IMR-90 (cell line): ENCODE measurements around the gene MAML3. TPM values are rescaled to one million over a fixed set of nuclear protein-coding genes. Genes with fewer than 3 reads are reported as not detected.

Source experiments
- ATAC-seq: fragments of 200-7000 bp; cut with Tn5 transposase; 2 replicates; pipeline ENCODE4 v1.9.1; 2020; ENCODE audit warnings: low read depth, mild to moderate bottlenecking, moderate library complexity
- BruUV-seq: library from RNA; stranded (reverse); fragments of 400-500 nt; replicated peaks from 2 replicates; lab custom pipeline; 2021; lab: Mats Ljungman, UMichigan
- CTCF ChIA-PET: fragments of 300-600 bp; formaldehyde crosslinking; extraction: SDS; loops from one replicate; lab custom pipeline; 2021; ENCODE audit warnings: antibody characterized with exemption; lab: Yijun Ruan, JAX
- POLR2A ChIA-PET: fragments of 300-600 bp; sonication (Branson Sonifier 250); formaldehyde crosslinking; loops from one replicate; lab custom pipeline; 2022; ENCODE audit warnings: antibody characterized with exemption; ENCODE audit not compliant: unreplicated experiment; lab: Charles Lee
- DNase-seq: peaks from one replicate; pipeline ENCODE4 v3.0.0; 2013
- H2AFZ ChIP-seq: replicated peaks from 2 replicates; pipeline ENCODE3; 2013; ENCODE audit warnings: low read length, mild to moderate bottlenecking; ENCODE audit not compliant: poor library complexity
- H2AK5ac ChIP-seq: 2 replicates; pipeline ENCODE4 v1.6.1; 2013; ENCODE audit warnings: low read depth, low read length, inconsistent platforms
- H2AK9ac ChIP-seq: replicated peaks from 2 replicates; pipeline ENCODE3; 2013; ENCODE audit warnings: mild to moderate bottlenecking, low read depth, low read length, moderate library complexity; ENCODE audit not compliant: poor library complexity
- H2BK120ac ChIP-seq: 2 replicates; pipeline ENCODE4 v1.6.1; 2013; ENCODE audit warnings: low read depth, low read length, inconsistent platforms
- H2BK15ac ChIP-seq: 3 replicates; pipeline ENCODE4 v1.6.1; 2013; ENCODE audit warnings: low read depth, low read length, inconsistent platforms
- H2BK20ac ChIP-seq: 2 replicates; pipeline ENCODE4 v1.6.1; 2013; ENCODE audit warnings: low read depth, mild to moderate bottlenecking, inconsistent platforms, low read length, moderate library complexity
- H2BK5ac ChIP-seq: 2 replicates; pipeline ENCODE4 v1.6.1; 2013; ENCODE audit warnings: mild to moderate bottlenecking, low read depth, low read length, inconsistent platforms; ENCODE audit not compliant: poor library complexity, severe bottlenecking
- H3K14ac ChIP-seq: replicated peaks from 2 replicates; pipeline ENCODE4 v1.6.1; 2013; ENCODE audit warnings: low read depth, low read length, inconsistent platforms
- H3K18ac ChIP-seq: 2 replicates; pipeline ENCODE4 v1.6.1; 2013; ENCODE audit warnings: low read depth, low read length, control low read depth
- H3K23ac ChIP-seq: 2 replicates; pipeline ENCODE4 v1.6.1; 2013; ENCODE audit warnings: low read depth, low read length, inconsistent platforms
- H3K27ac ChIP-seq: 2 replicates; pipeline ENCODE4 v1.5.1; 2013; ENCODE audit warnings: mild to moderate bottlenecking, control low read depth, low read length; ENCODE audit not compliant: insufficient read depth
- H3K27me3 ChIP-seq: 2 replicates; pipeline ENCODE4 v1.6.1; 2013; ENCODE audit warnings: low read length; ENCODE audit not compliant: control insufficient read depth, insufficient read depth
- H3K36me3 ChIP-seq: 2 replicates; pipeline ENCODE4 v1.6.1; 2013; ENCODE audit warnings: low read length, mixed read lengths; ENCODE audit not compliant: control insufficient read depth, insufficient read depth
- H3K4ac ChIP-seq: 2 replicates; pipeline ENCODE4 v1.6.1; 2013; ENCODE audit warnings: low read depth, low read length, inconsistent platforms
- H3K4me1 ChIP-seq: 2 replicates; pipeline ENCODE4 v1.6.1; 2013; ENCODE audit warnings: low read length, mixed read lengths; ENCODE audit not compliant: control insufficient read depth, insufficient read depth
- H3K4me2 ChIP-seq: 2 replicates; pipeline ENCODE4 v1.6.1; 2013; ENCODE audit warnings: low read depth, mild to moderate bottlenecking, control low read depth, low read length, moderate library complexity
- H3K4me3 ChIP-seq: 2 replicates; pipeline ENCODE4 v1.5.1; 2013; ENCODE audit warnings: low read depth, mild to moderate bottlenecking, control low read depth, low read length, moderate library complexity; ENCODE audit not compliant: insufficient read depth
- H3K56ac ChIP-seq: 2 replicates; pipeline ENCODE4 v1.6.1; 2013; ENCODE audit warnings: low read length, inconsistent platforms; ENCODE audit not compliant: insufficient read depth; ENCODE audit errors: extremely low read depth
- H3K79me1 ChIP-seq, 2 experiments: 2 replicates each; pipeline ENCODE4 v1.6.1; 2013; ENCODE audit warnings: low read length in 2 of 2, inconsistent platforms in 1 of 2, low read depth in 1 of 2
- H3K9ac ChIP-seq: 2 replicates; pipeline ENCODE4 v1.6.1; 2013; ENCODE audit warnings: low read depth, low read length, control low read depth
- H3K9me1 ChIP-seq: 2 replicates; pipeline ENCODE4 v1.6.1; 2013; ENCODE audit warnings: low read length, inconsistent platforms; ENCODE audit not compliant: insufficient read depth
- H3K9me3 ChIP-seq: 2 replicates; pipeline ENCODE4 v1.6.1; 2013; ENCODE audit warnings: low read length; ENCODE audit not compliant: control insufficient read depth, insufficient read depth
- H4K20me1 ChIP-seq: 2 replicates; pipeline ENCODE4 v1.6.1; 2013; ENCODE audit warnings: low read length, inconsistent platforms; ENCODE audit not compliant: insufficient read depth
- H4K5ac ChIP-seq: 2 replicates; pipeline ENCODE4 v1.6.1; 2013; ENCODE audit warnings: mild to moderate bottlenecking, low read depth, low read length, control low read depth
- H4K8ac ChIP-seq, 2 experiments: 2 replicates each; pipeline ENCODE4 v1.6.1; 2013; ENCODE audit warnings: low read depth in 2 of 2, low read length in 2 of 2, control low read depth in 1 of 2, inconsistent platforms in 1 of 2
- H4K91ac ChIP-seq: 2 replicates; pipeline ENCODE4 v1.6.1; 2013; ENCODE audit warnings: low read depth, low read length, inconsistent platforms; ENCODE audit not compliant: insufficient read depth
- CHD1 ChIP-seq: IDR thresholded peaks from 2 replicates; pipeline ENCODE4 v1.6.1; 2012; ENCODE audit warnings: low read depth, low read length, improper control_type of control experiment
- FOS ChIP-seq: fragments of 150-350 bp; IDR thresholded peaks from 2 replicates; pipeline ENCODE4 v1.6.1; 2016; ENCODE audit warnings: low read depth, low read length
- MXI1 ChIP-seq: IDR thresholded peaks from 2 replicates; pipeline ENCODE4 v1.6.1; 2012; ENCODE audit warnings: low read depth, mild to moderate bottlenecking, low read length, moderate library complexity, borderline replicate concordance
- RFX5 ChIP-seq: IDR thresholded peaks from 2 replicates; pipeline ENCODE4 v1.8.0; 2012; ENCODE audit warnings: low read depth, mild to moderate bottlenecking, low read length, moderate library complexity
- WGBS, 2 experiments: methylation state at CpG; one replicate each; pipeline versions ENCODE4 v1.1.5 to v1.1.7; 2013; ENCODE audit warnings: missing lambda C conversion rate in 2 of 2; ENCODE audit not compliant: insufficient read length in 1 of 2; ENCODE audit errors: extremely low coverage in 2 of 2; 5-methylcytosine and 5-hydroxymethylcytosine counted together
- dilution Hi-C: fragments of 300-500 bp; cut with HindIII; formaldehyde crosslinking; loops from one replicate; pipeline ENCODE4 v1.14.3; 2018; ENCODE audit warnings: low sequenced_read_pairs; ENCODE audit not compliant: unreplicated experiment
- in situ Hi-C: fragments of 300-500 bp; cut with MboI; formaldehyde crosslinking; loops from 3 replicates; pipeline ENCODE4 v1.14.3; 2019; ENCODE audit warnings: low sequenced_read_pairs, inconsistent platforms, mixed read lengths
- intact Hi-C: fragments of 100-400 bp; cut with micrococcal nuclease; formaldehyde crosslinking; loops from 2 replicates; pipeline ENCODE4 v1.10.0; 2022
- polyA plus RNA-seq, 3 experiments: library from polyadenylated mRNA; depleted of rRNA; stranded (reverse); fragments of >200 nt; gene quantifications; 2 replicates each; pipeline ENCODE4 v1.2.3, GENCODE V29; 2012; ENCODE audit warnings: low replicate concordance in 1 of 3
- total RNA-seq: library from RNA; depleted of rRNA; stranded (reverse); fragments of >200 nt; gene quantifications from 2 replicates; pipeline ENCODE4 v1.2.3, GENCODE V29; 2012
- TF ChIP-seq, protein P1 (sequence below): conservative IDR thresholded peaks from 2 replicates; pipeline ENCODE4 v1.5.1; 2012; ENCODE audit warnings: mild to moderate bottlenecking, low read depth, low read length, improper control_type of control experiment
- TF ChIP-seq, protein P2 (sequence below): fragments of 150-350 bp; IDR thresholded peaks from 2 replicates; pipeline ENCODE4 v1.6.1; 2016; ENCODE audit warnings: low read depth, mild to moderate bottlenecking, low read length, moderate library complexity, borderline replicate concordance

Gene MAML3
- total and polyA plus RNA-seq, 2 of the 4 experiments (the other 2 are of a cell fraction): 0.90 to 1.7 TPM

DNA sequence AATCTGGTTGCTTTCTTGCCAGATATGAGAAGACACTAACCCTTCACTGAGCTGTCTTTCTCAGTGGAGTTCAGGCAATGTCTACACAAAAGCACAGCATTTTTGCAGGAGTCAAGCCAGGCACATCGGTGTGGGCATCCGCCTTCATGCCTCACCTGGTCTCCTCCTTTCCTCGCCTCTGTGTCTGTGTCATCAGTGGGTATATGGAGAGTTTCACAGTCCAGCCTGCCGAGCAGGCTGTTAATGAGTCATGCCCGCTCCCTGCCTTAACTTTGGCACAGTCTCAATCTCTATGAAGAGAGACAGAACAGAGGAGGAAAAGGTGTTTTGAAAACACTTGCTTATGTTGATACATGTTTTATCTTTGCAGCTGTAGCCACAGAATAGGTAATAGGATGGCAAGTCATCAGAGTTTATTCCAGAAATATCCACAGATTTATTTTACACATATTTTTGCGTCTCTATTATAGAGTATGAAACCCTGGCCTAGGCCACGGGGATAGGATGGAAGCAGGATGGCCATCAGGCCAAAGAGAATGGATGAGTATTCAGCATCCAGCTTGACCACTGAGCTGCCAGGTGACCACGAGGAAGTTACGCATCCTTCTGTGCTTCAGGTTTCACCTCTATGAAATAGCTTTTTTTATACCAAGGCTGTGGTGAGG, 32.8 kb upstream of the MAML3 start:
- no peak overlapping the region for H3K9ac ChIP-seq
- H2AK5ac ChIP-seq: no peak overlapping the region
- BruUV-seq: no TSS peak
- H3K4me1 ChIP-seq: peaks cover 5% of the 10 kb centered on the region
- ATAC-seq (peak; percentile 71), DNase-seq (peak; percentile 67)
- H2AK9ac ChIP-seq: no peak overlapping the region
- H3K27ac ChIP-seq: no peak overlapping the region
- H2BK15ac ChIP-seq: no peak overlapping the region
- peak overlapping the region; percentile 34 for H2AFZ ChIP-seq
- H3K18ac ChIP-seq: no peak overlapping the region
- ChIA-PET CTCF (interaction anchor here (0.5 kb wide), 1 partner anchor 40 kb away, joined by 3 read pairs; no protein-coding TSS in a partner anchor), POLR2A (no interaction called here)
- H3K4ac ChIP-seq: no peak overlapping the region
- 0 out of 2 replicates have a peak, but pooled peaks cover 4% of the 10 kb centered on the region for H3K9me1 ChIP-seq
- no CpG with 5 or more reads among the region's 9 CpGs for WGBS, 2 experiments
- H4K20me1 ChIP-seq: no peaks in the 10 kb centered on the region
- H4K5ac ChIP-seq: no peak overlapping the region
- H3K23ac ChIP-seq: no peak overlapping the region
- no peak overlapping the region for H2BK20ac ChIP-seq
- dilution Hi-C loops: no loop called here
- no peak overlapping the region for H4K91ac ChIP-seq
- H3K56ac ChIP-seq: no peak overlapping the region
- H3K27me3 ChIP-seq: no peaks in the 10 kb centered on the region
- no peak overlapping the region for H3K4me2 ChIP-seq
- H3K36me3 ChIP-seq: no peaks in the 10 kb centered on the region
- in situ Hi-C loops: no loop called here
- H4K8ac ChIP-seq: no peak overlapping the region
- no peak overlapping the region for H3K14ac ChIP-seq
- no peak overlapping the region for H2BK120ac ChIP-seq
- H3K4me3 ChIP-seq: no peak overlapping the region
- H3K9me3 ChIP-seq: no peaks in the 10 kb centered on the region
- TF ChIP-seq, protein P1, sequence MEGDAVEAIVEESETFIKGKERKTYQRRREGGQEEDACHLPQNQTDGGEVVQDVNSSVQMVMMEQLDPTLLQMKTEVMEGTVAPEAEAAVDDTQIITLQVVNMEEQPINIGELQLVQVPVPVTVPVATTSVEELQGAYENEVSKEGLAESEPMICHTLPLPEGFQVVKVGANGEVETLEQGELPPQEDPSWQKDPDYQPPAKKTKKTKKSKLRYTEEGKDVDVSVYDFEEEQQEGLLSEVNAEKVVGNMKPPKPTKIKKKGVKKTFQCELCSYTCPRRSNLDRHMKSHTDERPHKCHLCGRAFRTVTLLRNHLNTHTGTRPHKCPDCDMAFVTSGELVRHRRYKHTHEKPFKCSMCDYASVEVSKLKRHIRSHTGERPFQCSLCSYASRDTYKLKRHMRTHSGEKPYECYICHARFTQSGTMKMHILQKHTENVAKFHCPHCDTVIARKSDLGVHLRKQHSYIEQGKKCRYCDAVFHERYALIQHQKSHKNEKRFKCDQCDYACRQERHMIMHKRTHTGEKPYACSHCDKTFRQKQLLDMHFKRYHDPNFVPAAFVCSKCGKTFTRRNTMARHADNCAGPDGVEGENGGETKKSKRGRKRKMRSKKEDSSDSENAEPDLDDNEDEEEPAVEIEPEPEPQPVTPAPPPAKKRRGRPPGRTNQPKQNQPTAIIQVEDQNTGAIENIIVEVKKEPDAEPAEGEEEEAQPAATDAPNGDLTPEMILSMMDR: no peak
- no peak for TF ChIP-seq RFX5
- TF ChIP-seq CHD1: no peak
- no peak for TF ChIP-seq MXI1
- TF ChIP-seq, protein P2, sequence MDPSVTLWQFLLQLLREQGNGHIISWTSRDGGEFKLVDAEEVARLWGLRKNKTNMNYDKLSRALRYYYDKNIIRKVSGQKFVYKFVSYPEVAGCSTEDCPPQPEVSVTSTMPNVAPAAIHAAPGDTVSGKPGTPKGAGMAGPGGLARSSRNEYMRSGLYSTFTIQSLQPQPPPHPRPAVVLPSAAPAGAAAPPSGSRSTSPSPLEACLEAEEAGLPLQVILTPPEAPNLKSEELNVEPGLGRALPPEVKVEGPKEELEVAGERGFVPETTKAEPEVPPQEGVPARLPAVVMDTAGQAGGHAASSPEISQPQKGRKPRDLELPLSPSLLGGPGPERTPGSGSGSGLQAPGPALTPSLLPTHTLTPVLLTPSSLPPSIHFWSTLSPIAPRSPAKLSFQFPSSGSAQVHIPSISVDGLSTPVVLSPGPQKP: no peak
- TF ChIP-seq FOS: peak; percentile 34; the same call in 1 of the 2 replicates
- intact Hi-C loops: no loop called here
- H2BK5ac ChIP-seq: no peak overlapping the region
- H3K79me1 ChIP-seq: no peaks in the 10 kb centered on the region
